Cardiac muscle cell (in vitro differentiated cells and primary cell): ENCODE results near the gene OR7G3. TPM values are rescaled to one million over a fixed set of nuclear protein-coding genes. Genes with fewer than 3 reads are reported as not detected.
A peak's percentile ranks its signal among the peaks of the same experiment; 100 is the strongest.

Experiments used
- DNase-seq, 2 donors: peaks; one replicate each; pipeline versions ENCODE4 v3.0.0 to v3.0.0-alpha.2; 2010 to 2017; ENCODE audit warnings: low read depth in 1 of 2, low spot score in 1 of 2
- H3K27ac ChIP-seq: fragments of 200-600 bp; sonication (generic); 2 replicates; pipeline ENCODE4 v1.5.1; 2016
- H3K27me3 ChIP-seq: fragments of 200-600 bp; sonication (generic); 2 replicates; pipeline ENCODE4 v1.6.0; 2016; ENCODE audit warnings: control low read depth
- H3K36me3 ChIP-seq: fragments of 200-600 bp; sonication (generic); 2 replicates; pipeline ENCODE4 v1.5.1; 2016; ENCODE audit warnings: control low read depth
- H3K4me1 ChIP-seq: fragments of 200-600 bp; sonication (generic); 2 replicates; pipeline ENCODE4 v1.8.1; 2017; ENCODE audit warnings: low read depth, mild to moderate bottlenecking, mixed run types
- H3K4me3 ChIP-seq: fragments of 200-600 bp; sonication (generic); 2 replicates; pipeline ENCODE4 v1.5.1; 2016; ENCODE audit warnings: mild to moderate bottlenecking
- H3K9me3 ChIP-seq: fragments of 200-600 bp; sonication (generic); 2 replicates; pipeline ENCODE4 v1.5.1; 2017; ENCODE audit warnings: low read depth, mild to moderate bottlenecking, control low read depth
- CTCF ChIP-seq: IDR thresholded peaks from 2 replicates; pipeline ENCODE4 v1.5.1; 2012; ENCODE audit warnings: low read depth, mild to moderate bottlenecking, low read length
- polyA plus RNA-seq: library from polyadenylated mRNA; unstranded; fragments of >200 nt; fragmentation: Nextera tagmentation; extraction: Ambion mirVana; gene quantifications from 2 replicates; pipeline ENCODE4 v1.2.1, GENCODE V29; 2016
- total RNA-seq: library from RNA; depleted of rRNA; stranded (reverse); fragments of >200 nt; gene quantifications from 2 replicates; pipeline ENCODE4 v1.2.3, GENCODE V29; 2016

Gene OR7G3
- total and polyA plus RNA-seq, 2 experiments from 2014 or later, result not detected

DNA sequence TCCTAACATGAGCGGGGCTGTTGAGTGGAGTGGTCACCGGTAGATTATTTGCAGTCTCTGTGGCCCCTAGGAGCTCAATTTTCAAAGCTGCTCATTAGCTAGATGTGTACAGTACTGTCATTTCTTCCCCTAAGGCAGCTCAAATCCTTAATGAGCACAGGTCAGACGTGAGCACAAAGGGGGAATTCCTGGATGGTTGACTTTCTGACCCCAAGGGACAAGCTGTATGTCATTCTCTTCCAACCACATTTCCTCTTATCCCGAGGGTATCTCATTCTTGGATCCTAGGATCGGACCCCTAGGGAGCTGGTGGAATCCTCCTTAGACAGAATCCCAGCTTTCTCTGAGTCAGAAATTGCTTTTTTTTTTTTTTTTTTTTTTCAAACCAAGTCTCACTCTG, 5.7 kb upstream of the OR7G3 start:
- Histone ChIP-seq H3K4me3 (no peak overlapping the region), H3K27me3 (no peaks in the 10 kb centered on the region), H3K36me3 (no peaks in the 10 kb centered on the region), H3K9me3 (no peaks in the 10 kb centered on the region), H3K4me1 (no peaks in the 10 kb centered on the region), H3K27ac (no peak overlapping the region)
- DNase-seq, result no peak
- TF ChIP-seq CTCF, result no peak

GRCh38 chr19:9130965-9131364, 4.2 kb upstream of the OR7G3 start:
- no peak for TF ChIP-seq CTCF
- no peak for DNase-seq
- Histone ChIP-seq H3K27ac (no peak overlapping the region), H3K9me3 (no peaks in the 10 kb centered on the region), H3K36me3 (no peaks in the 10 kb centered on the region), H3K4me3 (no peak overlapping the region), H3K27me3 (no peaks in the 10 kb centered on the region), H3K4me1 (no peaks in the 10 kb centered on the region)

- Histone ChIP-seq H3K9me3 (no peaks in the 10 kb centered on the region), H3K27me3 (no peaks in the 10 kb centered on the region), H3K36me3 (no peaks in the 10 kb centered on the region), H3K27ac (no peak overlapping the region), H3K4me1 (no peaks in the 10 kb centered on the region), H3K4me3 (no peak overlapping the region)
- DNase-seq, result peak in 1 of 2 donors; percentile 70
- no peak for TF ChIP-seq CTCF
Observed at GRCh38 chr19:9128171-9128570, 1.4 kb upstream of the OR7G3 start.

DNA sequence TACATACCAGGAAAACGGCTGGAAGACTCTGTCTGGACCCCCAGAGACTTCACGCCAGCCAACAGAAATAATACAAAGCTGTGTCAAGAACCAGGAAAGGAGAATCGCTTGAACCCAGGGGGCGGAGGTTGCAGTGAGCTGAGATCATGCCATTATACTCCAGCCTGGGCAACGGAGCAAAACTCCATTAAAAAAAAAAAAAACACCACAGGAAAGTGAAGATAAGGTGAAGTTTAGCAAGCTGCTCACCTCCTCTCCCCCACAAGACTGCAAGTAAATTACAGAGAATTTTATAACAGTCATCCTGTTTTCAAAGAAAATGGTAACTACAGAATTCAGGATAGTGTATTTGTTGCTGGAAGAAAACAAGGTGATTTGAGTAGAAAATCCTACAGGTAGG, 10.2 kb downstream of the OR7G3 start:
- Histone ChIP-seq H3K4me1 (no peaks in the 10 kb centered on the region), H3K27ac (no peak overlapping the region), H3K4me3 (no peak overlapping the region), H3K27me3 (no peaks in the 10 kb centered on the region), H3K9me3 (no peaks in the 10 kb centered on the region), H3K36me3 (no peaks in the 10 kb centered on the region)
- DNase-seq, result no peak
- TF ChIP-seq CTCF, result no peak

DNA sequence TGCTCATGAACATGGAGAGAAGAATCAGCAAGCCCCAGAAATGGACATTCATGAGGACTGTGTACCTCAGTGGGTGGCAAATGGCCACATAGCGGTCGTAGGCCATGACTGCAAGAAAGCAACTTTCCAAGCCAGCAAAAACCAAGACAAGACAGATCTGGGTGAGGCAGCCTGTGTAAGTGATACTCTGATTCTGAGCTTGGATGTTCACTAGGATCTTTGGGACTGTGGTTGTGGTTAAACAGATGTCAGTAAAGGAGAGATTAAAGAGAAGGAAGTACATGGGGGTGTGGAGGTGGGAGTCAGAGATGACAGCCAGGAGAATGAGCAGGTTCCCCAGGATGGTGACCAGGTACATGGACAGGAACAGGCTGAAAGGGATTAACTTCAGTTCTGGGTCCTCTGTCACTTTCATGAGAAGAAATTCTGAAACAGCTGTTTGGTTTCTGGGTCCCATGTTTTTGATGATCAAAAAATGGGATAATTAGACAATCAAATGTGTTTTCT, 11.4 kb downstream of the OR7G3 start, which contains the start of gene OR7G1:
OR7G1 (minus strand) TSS at position 457 of the 507 bp plus-strand sequence; CDS start at position 457, 0 bp downstream.
- Histone ChIP-seq H3K27ac (no peak within 1 kb of the TSS), H3K4me1 (no peaks in the 10 kb centered on the region), H3K4me3 (no peak within 1 kb of the TSS), H3K36me3 (no peaks in the 10 kb centered on the region), H3K9me3 (no peaks in the 10 kb centered on the region), H3K27me3 (no peaks in the 10 kb centered on the region)
- DNase-seq, result no peak
- TF ChIP-seq CTCF, result no peak

- no peaks in the 10 kb centered on the region for H3K9me3 ChIP-seq
- no peak for DNase-seq
- H3K4me1 ChIP-seq, result no peaks in the 10 kb centered on the region
- no peak overlapping the region for H3K4me3 ChIP-seq
- no peaks in the 10 kb centered on the region for H3K36me3 ChIP-seq
- H3K27ac ChIP-seq, result no peak overlapping the region
- no peak for TF ChIP-seq CTCF
- no peaks in the 10 kb centered on the region for H3K27me3 ChIP-seq
Observed at GRCh38 chr19:9109959-9110358, 16.8 kb downstream of the OR7G3 start.
